HG02981 (cell line): ENCODE results near the gene ETS2.
"Not testable (repeated sequence)": the region's sequence is repeated elsewhere in the genome, so short reads cannot be mapped to it uniquely, and the experiment has no call there.

Source experiments
- ATAC-seq: cut with Tn5 transposase; IDR thresholded peaks from one replicate; pipeline ENCODE4 v1.9.1; 2021; ENCODE audit warnings: mild to moderate bottlenecking, moderate library complexity; ENCODE audit not compliant: unreplicated experiment

ETS2 gene

GRCh38 chr21:38816400-38816977 is 10.8 kb downstream of the ETS2 start:
- ATAC-seq = no peak

- ATAC-seq = no peak
Measured at GRCh38 chr21:38817371-38818324, 11.9 kb downstream of the ETS2 start.

- no peak for ATAC-seq
Measured at GRCh38 chr21:38818325-38818723, 12.6 kb downstream of the ETS2 start.

GRCh38 chr21:38819051-38819718 is 13.5 kb downstream of the ETS2 start:
- ATAC-seq = no peak

- no peak for ATAC-seq
Measured at GRCh38 chr21:38819719-38820159, 14.0 kb downstream of the ETS2 start.

GRCh38 chr21:38820471-38821239 is 14.9 kb downstream of the ETS2 start:
- no peak for ATAC-seq

- ATAC-seq = no peak
Measured at GRCh38 chr21:38821248-38821647, 15.5 kb downstream of the ETS2 start.

- no peak for ATAC-seq
Measured at GRCh38 chr21:38821959-38822682, 16.4 kb downstream of the ETS2 start.

- ATAC-seq = no peak
Measured at GRCh38 chr21:38822778-38823238, 17.1 kb downstream of the ETS2 start.

GRCh38 chr21:38823737-38824123 is 18.0 kb downstream of the ETS2 start:
- ATAC-seq = no peak

- ATAC-seq = no peak
Measured at GRCh38 chr21:38824124-38824822, 18.5 kb downstream of the ETS2 start.

- no peak for ATAC-seq
Measured at GRCh38 chr21:38825269-38825668, 19.5 kb downstream of the ETS2 start.

GRCh38 chr21:38825921-38826320 is 20.2 kb downstream of the ETS2 start:
- ATAC-seq = no peak

- not testable (repeated sequence) for ATAC-seq
Measured at GRCh38 chr21:38828111-38828510, 22.4 kb downstream of the ETS2 start.

GRCh38 chr21:38830671-38831525 is 25.2 kb downstream of the ETS2 start:
- ATAC-seq = peak; percentile 67

- peak; percentile 94 for ATAC-seq
Measured at GRCh38 chr21:38831526-38832467, 26.1 kb downstream of the ETS2 start.

- no peak for ATAC-seq
Measured at GRCh38 chr21:38832664-38833063, 26.9 kb downstream of the ETS2 start.
